Fibroblast of skin of abdomen (primary cell): Measurements from ENCODE around the gene JAKMIP1.

Experiments used
- DNase-seq: peaks from one replicate; pipeline ENCODE4 v3.0.0-alpha.2; 2013

The JAKMIP1 gene

GRCh38 chr4:6178757-6179156 is 21.6 kb downstream of the JAKMIP1 start:
- DNase-seq: no peak

DNA sequence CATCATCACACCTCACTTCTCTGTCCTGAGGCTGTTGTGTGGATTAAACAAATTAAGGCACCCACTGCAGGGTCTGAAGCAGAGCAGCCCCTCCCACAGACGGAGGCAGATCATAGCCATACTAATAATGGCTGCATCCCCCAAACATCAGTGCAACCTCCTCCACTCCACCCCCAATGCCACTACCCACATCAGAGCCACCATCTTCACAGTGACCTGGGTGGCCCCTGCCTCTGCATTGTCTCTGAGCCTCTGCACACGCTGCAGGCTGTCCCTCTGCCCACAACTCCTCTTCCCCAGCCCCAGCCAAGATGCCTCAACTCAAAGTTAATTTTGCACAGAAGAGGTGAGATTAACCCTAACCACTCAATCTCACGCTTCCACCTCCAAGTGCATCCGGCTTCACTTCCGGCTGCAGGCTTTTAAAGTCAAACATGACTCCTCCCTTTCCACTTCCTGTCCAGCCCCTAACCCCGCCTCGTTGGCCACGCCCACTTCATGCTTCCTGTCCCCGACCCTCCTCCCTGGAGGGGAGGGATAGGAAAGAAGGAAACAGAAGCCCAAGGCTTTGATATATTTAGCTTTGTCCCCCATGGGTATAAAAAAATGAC is 22.7 kb downstream of the JAKMIP1 start:
- DNase-seq: no peak

- no peak for DNase-seq
Observed at GRCh38 chr4:6175426-6175825, 24.9 kb downstream of the JAKMIP1 start.

GRCh38 chr4:6172927-6173200 is 27.5 kb downstream of the JAKMIP1 start:
- DNase-seq: no peak

DNA sequence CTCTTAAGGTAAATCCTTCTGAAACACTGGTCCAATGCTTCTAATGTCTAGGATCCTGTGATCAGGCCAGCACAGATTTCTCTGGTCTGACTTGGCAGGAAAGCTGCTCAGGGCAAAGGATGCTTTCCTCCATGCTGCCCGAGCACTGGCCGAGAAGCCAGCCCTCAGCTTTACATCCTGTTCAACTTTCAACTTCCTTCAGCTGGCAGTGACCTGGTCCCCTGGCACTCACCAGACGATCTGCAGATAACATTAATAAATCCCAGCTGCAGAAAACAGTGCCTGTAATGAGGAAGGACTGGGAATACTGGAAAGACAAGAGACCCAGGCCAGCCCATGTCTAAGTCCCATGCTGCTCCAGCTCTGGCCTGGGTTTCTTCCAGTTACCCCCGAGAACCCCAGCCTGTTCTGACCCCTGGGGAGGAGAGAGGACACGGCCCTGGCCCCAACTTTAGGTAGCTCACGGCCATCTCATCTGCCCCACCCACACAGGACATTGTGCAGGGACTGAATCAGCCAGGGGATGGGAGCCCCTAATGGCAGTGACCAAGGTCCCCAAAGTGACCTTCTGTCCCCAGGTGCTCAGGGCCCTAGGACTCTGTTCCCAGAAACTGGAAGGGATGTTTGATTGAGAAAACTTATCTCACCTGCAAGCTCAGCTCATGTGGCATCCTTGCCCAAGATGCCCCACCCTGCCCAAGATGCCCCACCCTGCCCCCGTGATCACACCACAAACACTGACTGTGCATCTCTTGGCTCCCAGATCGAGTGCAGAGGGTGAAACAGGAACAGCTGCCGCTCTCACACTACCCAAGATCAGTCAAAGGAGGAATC is 28.0 kb downstream of the JAKMIP1 start:
- DNase-seq: no peak

DNA sequence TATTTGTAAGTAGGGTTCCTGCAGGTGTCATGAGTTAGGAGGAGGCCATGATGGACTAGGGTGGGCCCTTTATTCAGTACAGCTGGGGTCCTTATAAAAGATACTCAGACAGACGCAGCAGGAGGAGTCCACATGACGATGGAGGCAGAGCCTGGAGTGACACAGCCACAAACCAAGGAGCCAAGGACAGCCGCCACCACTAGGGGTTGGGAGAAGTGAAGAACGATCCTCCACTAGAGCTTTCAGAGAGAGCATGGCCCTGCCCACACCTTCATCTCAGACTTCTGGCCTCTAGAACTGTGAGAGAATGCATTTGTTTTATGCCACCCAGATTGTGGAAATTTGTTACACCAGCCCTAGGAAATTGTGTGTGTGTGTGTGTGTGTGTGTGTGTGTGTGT is 31.1 kb downstream of the JAKMIP1 start:
- no peak for DNase-seq

- DNase-seq: no peak
Observed at GRCh38 chr4:6165766-6166165, 34.6 kb downstream of the JAKMIP1 start.

DNA sequence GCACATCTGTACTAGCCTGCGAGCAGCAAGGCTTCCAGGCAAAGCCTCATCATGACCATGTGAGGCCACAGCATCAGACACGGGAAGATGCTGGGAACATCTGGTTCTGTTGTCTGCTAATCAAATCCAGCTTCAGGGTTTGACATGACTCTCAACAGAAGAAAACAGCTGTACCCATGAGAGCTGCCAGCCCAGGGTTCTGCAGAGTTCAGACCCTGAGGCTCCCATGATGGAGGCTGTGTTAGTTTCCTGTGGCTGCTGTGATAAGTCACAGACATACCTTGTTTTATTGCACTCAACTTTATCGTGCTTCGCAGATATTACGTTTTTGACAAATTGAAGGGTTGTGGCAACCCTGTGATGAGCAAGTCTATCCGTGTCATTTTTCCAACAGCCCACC is 37.5 kb downstream of the JAKMIP1 start:
- DNase-seq: no peak

- no peak for DNase-seq
Observed at GRCh38 chr4:6161921-6162464, 38.4 kb downstream of the JAKMIP1 start.

DNA sequence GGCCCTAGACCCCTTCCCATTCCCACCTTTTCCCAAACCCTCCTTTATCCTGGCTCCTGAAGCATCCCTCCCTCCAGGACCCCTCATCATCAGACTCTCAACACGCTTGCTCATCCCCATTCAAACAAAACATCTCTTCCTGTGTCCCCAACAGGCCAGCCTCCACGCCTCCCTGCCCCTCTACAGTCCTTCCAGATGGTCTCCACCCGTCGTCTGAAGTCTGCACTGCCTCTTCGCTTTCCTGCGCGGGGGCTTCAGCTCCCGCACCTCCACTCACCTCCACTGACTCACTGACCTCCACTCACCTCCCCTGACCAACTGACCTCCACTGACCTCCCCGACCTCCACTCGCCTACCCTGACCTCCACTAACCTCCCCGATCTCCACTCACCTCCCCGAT is 39.8 kb downstream of the JAKMIP1 start:
- DNase-seq: no peak

GRCh38 chr4:6157926-6158325 is 42.4 kb downstream of the JAKMIP1 start:
- no peak for DNase-seq

DNA sequence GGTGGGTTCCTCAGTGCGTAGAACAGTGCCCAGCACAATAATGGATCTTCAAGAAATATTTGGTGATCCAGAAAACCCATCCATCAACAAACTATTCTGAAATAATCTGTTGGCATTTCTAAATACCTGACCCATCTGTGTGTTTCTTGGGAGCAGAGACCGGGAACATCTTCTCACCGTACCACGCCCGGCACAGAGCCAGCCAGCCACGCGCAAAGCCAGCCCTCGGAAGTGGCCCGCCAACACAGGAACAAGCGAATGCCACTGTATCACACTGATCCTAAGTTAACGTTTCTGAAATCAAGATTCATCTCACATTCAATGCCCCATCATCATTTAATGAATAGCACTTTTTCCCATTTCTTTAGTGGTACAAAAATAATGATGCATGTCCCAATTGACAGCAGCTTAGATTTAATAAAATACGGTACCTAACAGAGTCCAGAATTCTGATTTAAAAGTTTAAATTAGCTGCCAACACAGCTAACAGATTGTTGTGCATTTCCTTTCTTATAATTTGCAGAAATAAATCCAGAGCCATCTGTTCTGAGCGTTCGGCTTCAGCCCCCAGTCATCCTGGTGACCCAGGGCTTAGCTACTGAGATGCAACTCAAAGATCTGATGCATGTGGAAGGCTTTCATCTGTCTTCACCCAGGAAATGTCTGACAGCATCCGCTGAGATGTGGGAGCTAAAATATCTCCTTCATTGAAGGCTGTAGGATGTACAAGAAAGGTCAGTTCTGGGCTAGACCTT is 44.2 kb downstream of the JAKMIP1 start:
- DNase-seq: no peak

DNA sequence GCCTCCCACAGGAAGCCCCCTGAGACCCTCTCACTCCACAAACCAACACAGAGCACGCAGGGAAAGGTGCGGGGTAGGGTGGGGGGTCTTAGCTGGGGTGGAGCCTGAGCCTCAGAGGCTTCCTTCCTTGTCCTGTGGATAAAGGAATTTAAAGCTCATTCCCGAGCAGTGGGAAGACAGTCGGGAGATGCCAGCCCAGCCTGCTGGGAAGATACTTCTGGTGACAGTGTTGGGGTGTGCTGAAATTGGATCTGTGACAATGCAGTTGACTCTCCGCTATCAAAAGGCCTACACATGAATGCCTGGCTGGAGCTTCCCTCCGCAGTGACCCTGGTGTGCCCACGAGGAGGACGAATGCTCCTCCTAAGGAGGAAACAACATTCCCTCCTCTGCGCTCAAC is 45.5 kb downstream of the JAKMIP1 start:
- DNase-seq: no peak

DNA sequence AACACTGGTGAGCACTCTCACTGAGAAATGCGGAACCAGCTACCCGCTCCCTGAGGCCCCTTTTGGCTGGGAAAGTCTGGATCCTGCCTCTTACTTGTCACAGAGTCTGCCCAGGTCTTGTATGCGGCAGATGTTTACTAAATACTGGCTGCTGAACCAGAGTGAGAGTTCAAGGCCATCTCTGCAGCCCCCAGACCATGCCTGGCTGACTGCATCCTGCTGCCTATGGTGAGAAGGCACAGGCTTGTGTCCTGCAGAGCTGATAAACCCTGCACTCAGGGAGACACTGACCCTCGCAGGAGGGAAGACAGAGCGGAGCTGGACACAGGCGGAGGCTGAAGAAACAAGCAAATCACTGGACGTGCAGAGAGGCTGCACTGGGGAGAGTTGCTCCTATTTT is 46.5 kb downstream of the JAKMIP1 start:
- DNase-seq: no peak

DNA sequence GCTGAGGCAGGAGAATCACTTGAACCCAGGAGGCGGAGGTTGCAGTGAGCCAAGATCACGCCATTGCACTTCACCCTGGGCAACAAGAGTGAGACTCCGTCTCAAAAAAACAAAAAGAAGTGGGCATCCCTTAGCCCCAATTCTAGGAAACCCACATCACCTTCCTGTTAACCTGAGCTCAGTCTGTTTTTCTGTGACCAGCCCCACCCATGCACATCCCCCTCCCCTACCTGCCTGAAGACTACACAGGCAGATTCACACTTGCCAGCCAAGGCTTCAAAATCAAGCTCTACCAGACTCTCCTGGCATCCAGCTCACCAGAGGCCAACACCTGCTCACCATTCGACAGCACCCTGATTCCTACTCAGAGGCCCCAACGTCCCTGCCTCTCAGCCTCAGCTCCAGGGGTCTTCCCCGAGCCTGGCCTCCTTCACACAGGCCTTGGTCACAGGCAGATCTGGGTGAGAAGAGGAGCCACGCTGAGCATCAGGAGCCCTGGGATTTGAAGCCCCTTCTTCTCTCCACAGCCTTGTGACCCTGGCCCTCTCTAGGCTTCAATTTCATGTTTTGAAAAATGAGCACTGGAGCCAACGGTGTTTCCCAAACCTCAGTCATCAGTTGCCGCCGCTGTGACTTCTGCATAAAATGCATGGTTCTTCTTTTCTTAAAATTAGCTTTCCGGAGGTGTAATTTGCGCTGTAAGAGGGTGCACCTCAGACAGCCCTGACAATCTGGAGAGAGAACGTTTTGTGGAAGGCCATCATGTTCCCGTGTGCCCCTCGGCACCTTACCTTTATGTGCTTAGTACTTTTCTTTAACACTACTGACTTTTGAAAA is 47.3 kb downstream of the JAKMIP1 start:
- DNase-seq: no peak

- no peak for DNase-seq
Observed at GRCh38 chr4:6150046-6150735, 50.2 kb downstream of the JAKMIP1 start.

- DNase-seq: no peak
Observed at GRCh38 chr4:6148506-6149205, 51.7 kb downstream of the JAKMIP1 start.

DNA sequence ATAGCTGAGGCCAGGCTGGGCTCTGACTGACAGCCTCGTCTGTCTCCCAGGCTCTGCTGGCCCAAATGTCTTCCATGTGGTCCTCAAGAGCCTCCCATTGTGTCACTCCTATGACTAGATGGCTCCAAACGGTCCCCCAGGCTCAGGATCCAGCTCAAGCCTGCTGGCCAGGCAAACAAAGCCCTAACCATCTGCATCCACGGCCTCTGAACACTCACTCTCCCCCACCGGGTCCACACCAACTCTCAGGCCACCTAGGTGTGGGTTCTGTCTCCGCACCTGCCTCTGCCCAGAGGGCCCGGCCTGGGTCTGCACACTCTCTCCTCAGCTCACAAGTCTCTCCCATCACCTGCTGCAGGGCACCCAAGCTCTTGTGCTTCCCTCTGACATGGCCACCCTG is 52.9 kb downstream of the JAKMIP1 start:
- no peak for DNase-seq

- DNase-seq: no peak
Observed at GRCh38 chr4:6143603-6144181, 56.7 kb downstream of the JAKMIP1 start.

DNA sequence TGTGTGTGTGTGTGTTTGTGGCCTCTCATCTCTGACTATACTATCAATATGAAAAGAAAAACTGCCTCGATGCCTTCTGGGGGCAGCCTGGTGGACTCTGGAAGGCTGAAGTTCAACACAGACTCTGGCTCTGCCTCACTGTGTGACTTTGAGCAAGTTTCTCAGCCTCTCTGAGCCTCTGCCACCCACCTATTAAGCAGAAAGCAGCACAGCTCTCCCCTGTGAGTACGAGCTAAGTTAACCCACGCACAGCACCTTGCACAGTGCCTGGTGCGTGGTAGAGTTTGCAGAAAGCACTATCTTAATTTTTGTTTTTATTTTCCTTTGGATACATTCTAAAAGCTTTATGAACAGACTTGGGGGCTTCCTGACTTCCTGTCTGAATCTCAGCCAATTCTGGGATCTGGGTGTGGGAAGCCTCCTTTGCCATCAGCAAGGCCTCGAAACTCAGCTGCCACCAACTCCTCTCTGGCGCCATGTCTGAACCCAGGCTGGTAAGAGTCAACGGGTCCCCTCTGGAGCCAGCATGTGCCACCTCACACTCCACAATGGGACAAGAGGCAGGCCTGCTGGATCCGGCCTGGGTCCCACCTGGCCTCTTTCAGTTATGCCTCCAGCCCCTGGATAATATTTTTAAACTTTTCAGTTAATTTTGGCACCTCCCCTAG is 57.3 kb downstream of the JAKMIP1 start:
- DNase-seq: no peak
